SU-DHL-6 (cell line): ENCODE results near the gene TMEM131.

Source experiments
- H2AFZ ChIP-seq: fragments of 200-600 bp; sonication (generic); 2 replicates; pipeline ENCODE4 v1.6.1; 2014; ENCODE audit warnings: low read depth, mild to moderate bottlenecking, moderate library complexity, mixed read lengths, antibody characterized with exemption, low read length; ENCODE audit not compliant: severe bottlenecking
- H3F3A ChIP-seq: fragments of 200-600 bp; shearing (Covaris generic); 2 replicates; pipeline ENCODE4 v1.6.0; 2016; ENCODE audit warnings: antibody characterized with exemption, mild to moderate bottlenecking; ENCODE audit not compliant: insufficient read depth
- H3K27ac ChIP-seq: fragments of 200-600 bp; sonication (generic); 2 replicates; pipeline ENCODE4 v1.5.1; 2016; ENCODE audit warnings: low read depth, mild to moderate bottlenecking, low read length, moderate library complexity, mixed read lengths
- H3K27me3 ChIP-seq: fragments of 200-600 bp; sonication (generic), shearing (Covaris generic); 2 replicates; pipeline ENCODE4 v1.6.0; 2014; ENCODE audit warnings: mild to moderate bottlenecking, low read length
- H3K36me3 ChIP-seq: fragments of 200-600 bp; sonication (generic); 2 replicates; pipeline ENCODE4 v1.6.1; 2014; ENCODE audit warnings: mild to moderate bottlenecking, low read length, mixed read lengths
- H3K4me2 ChIP-seq: fragments of 300-600, 200-600 bp; shearing (Covaris generic), sonication (generic); 2 replicates; pipeline ENCODE4 v1.6.0; 2014; ENCODE audit warnings: low read length, low read depth, mild to moderate bottlenecking; ENCODE audit not compliant: poor library complexity, severe bottlenecking
- H3K4me3 ChIP-seq: fragments of 200-600 bp; sonication (generic); 2 replicates; pipeline ENCODE4 v1.5.1; 2014; ENCODE audit warnings: antibody characterized with exemption, low read length, mild to moderate bottlenecking, mixed read lengths; ENCODE audit not compliant: insufficient read depth, poor library complexity, severe bottlenecking
- H3K79me2 ChIP-seq: fragments of 200-600 bp; sonication (generic); 2 replicates; pipeline ENCODE4 v1.6.1; 2014; ENCODE audit warnings: mild to moderate bottlenecking, low read length, moderate library complexity; ENCODE audit not compliant: insufficient read depth
- H3K9ac ChIP-seq: fragments of 200-600 bp; sonication (generic); 2 replicates; pipeline ENCODE4 v1.7.0; 2014; ENCODE audit warnings: mild to moderate bottlenecking, low read length
- H3K9me2 ChIP-seq: fragments of 200-600 bp; sonication (generic); replicated peaks from 2 replicates; pipeline ENCODE4 v1.6.1; 2014; ENCODE audit warnings: low read length; ENCODE audit not compliant: insufficient read depth
- H3K9me3 ChIP-seq: fragments of 200-600 bp; sonication (generic); 2 replicates; pipeline ENCODE4 v1.6.1; 2014; ENCODE audit warnings: low read length, mixed read lengths; ENCODE audit not compliant: insufficient read depth
- H4K20me1 ChIP-seq: fragments of 200-600 bp; sonication (generic); 2 replicates; pipeline ENCODE4 v1.6.1; 2014; ENCODE audit warnings: low read depth, mild to moderate bottlenecking, antibody characterized with exemption, low read length, moderate library complexity, mixed read lengths
- CTCF ChIP-seq: fragments of 200-600 bp; sonication (generic); IDR thresholded peaks from one replicate; pipeline ENCODE4 v1.5.1; 2017; ENCODE audit warnings: antibody characterized with exemption, mild to moderate bottlenecking, low read length, moderate library complexity; ENCODE audit not compliant: insufficient read depth, poor library complexity, severe bottlenecking
- EZH2phosphoT487 ChIP-seq: fragments of 200-600 bp; sonication (generic), shearing (Covaris generic); conservative IDR thresholded peaks from 2 replicates; pipeline ENCODE4 v1.6.1; 2018; ENCODE audit warnings: mild to moderate bottlenecking, antibody characterized with exemption, low read length, moderate library complexity, mixed read lengths

Gene TMEM131

GRCh38 chr2:97805776-97806175, 190.0 kb downstream of the TMEM131 start:
- H3K9ac ChIP-seq, result no peak overlapping the region
- H3K9me2 ChIP-seq, result no peaks in the 10 kb centered on the region
- TF ChIP-seq CTCF, result no peak
- no peak for TF ChIP-seq EZH2phosphoT487
- H3K4me2 ChIP-seq, result no peak overlapping the region
- peaks cover 16% of the 10 kb centered on the region; the same call in 1 of the 2 replicates for H3K36me3 ChIP-seq
- H3K27ac ChIP-seq, result no peak overlapping the region
- no peaks in the 10 kb centered on the region for H4K20me1 ChIP-seq
- H3K27me3 ChIP-seq, result no peaks in the 10 kb centered on the region
- no peak overlapping the region for H3K4me3 ChIP-seq
- no peaks in the 10 kb centered on the region for H3K79me2 ChIP-seq
- no peak overlapping the region for H2AFZ ChIP-seq
- no peaks in the 10 kb centered on the region; the same call in 1 of the 2 replicates for H3F3A ChIP-seq
- no peaks in the 10 kb centered on the region for H3K9me3 ChIP-seq

DNA sequence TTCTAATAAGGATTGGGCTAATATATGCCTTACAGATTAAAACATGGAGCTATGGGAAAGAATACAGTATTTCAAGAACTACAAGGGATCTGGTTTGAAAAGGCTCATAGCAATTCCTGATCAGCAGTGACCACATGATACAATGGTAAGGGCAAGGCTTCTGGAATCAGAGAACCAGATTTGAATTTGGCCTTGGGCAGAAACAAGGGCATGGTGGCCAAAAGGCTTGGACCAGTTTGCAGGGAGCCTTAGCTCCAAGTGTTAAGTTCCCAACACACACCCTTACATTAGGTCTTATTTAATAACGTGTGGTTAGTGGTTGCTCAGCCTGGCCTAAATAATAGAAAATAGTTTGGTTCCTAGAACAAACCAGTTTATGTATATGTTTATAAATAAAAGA, 194.7 kb downstream of the TMEM131 start:
- peaks cover 10% of the 10 kb centered on the region; the same call in 1 of the 2 replicates for H3K36me3 ChIP-seq
- H4K20me1 ChIP-seq, result no peaks in the 10 kb centered on the region
- no peak for TF ChIP-seq CTCF
- no peak for TF ChIP-seq EZH2phosphoT487
- no peaks in the 10 kb centered on the region for H3F3A ChIP-seq
- no peaks in the 10 kb centered on the region for H3K9me2 ChIP-seq
- H3K4me3 ChIP-seq, result no peak overlapping the region
- no peak overlapping the region for H3K9ac ChIP-seq
- no peaks in the 10 kb centered on the region for H3K79me2 ChIP-seq
- H3K4me2 ChIP-seq, result no peak overlapping the region
- no peaks in the 10 kb centered on the region for H3K9me3 ChIP-seq
- H3K27ac ChIP-seq, result no peak overlapping the region
- H3K27me3 ChIP-seq, result no peaks in the 10 kb centered on the region
- no peak overlapping the region for H2AFZ ChIP-seq

- TF ChIP-seq EZH2phosphoT487 (no peak), CTCF (no peak)
- Histone ChIP-seq H3K9me2 (no peaks in the 10 kb centered on the region), H3K9me3 (no peaks in the 10 kb centered on the region), H3K9ac (no peak overlapping the region), H3F3A (no peaks in the 10 kb centered on the region), H2AFZ (no peak overlapping the region), H3K36me3 (peaks cover 10% of the 10 kb centered on the region; the same call in 1 of the 2 replicates), H3K4me3 (no peak overlapping the region), H3K27me3 (no peaks in the 10 kb centered on the region), H3K79me2 (no peaks in the 10 kb centered on the region), H4K20me1 (no peaks in the 10 kb centered on the region), H3K27ac (no peak overlapping the region), H3K4me2 (no peak overlapping the region)
These were observed 197.3 kb downstream of the TMEM131 start for GRCh38 chr2:97798416-97798815.
